Kidney tubule cell (primary cell): Measurements from ENCODE around the gene LPIN2.
"Not testable (repeated sequence)": the region's sequence is repeated elsewhere in the genome, so short reads cannot be mapped to it uniquely, and the experiment has no call there.

Source experiments
- DNase-seq: peaks from one replicate; pipeline ENCODE4 v3.0.0-alpha.2; 2018; ENCODE audit warnings: low spot score

LPIN2 gene

DNA sequence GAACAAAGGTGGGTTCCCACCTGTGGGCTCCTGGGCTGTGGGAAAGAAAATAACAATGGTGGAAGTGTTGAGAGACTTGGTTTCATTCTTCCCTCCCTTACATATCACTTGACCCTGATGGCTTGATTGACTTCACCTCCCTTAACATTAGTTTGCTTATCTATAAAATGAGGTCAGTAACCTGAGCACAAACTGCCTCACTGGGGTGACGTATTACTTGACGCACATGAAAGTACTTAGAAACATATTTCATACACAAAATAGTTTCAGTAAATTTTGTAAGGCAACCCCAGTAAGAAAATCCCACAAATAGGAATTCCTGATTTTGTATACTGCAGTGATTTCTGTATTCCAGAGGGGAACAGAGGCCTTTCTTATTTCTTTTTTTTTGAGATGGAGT is 29.4 kb upstream of the LPIN2 start:
- no peak for DNase-seq

DNA sequence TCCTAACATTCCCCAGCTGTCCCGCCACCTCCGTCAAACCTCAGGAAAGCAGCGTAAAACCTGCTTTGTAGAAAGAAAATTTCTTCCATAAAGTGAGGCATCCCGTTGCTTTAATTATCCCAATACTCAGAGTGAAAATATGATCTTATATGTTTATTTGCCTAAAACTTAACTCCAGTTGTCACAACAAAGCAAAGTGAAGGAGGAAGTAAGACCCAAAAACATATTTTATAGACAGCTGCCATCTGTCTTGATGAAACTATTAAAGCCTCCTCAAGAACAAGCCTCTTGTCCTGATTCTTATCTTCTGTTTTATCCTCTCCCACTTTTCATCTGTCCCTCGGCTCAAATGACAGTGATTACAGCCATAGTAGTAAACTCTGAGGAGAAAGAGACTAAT is 28.9 kb upstream of the LPIN2 start:
- DNase-seq: no peak

DNA sequence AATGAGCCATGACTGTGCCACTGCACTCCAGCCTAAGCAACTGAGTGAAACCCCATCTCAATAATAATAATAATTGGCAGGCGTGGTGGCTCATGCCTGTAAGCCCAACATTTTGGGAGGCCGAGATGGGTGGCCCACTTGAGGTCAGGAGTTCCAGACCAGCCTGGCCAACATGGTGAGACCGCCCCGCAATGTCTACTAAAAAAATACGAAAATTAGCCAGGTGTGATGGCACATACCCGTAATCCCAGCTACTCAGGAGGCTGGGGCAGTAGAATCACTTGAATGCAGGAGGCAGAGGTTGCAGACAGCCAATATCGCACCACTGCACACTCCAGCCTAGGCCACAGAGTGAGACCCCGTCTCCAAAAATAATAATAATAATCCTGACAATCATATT is 27.9 kb upstream of the LPIN2 start:
- DNase-seq: no peak

DNA sequence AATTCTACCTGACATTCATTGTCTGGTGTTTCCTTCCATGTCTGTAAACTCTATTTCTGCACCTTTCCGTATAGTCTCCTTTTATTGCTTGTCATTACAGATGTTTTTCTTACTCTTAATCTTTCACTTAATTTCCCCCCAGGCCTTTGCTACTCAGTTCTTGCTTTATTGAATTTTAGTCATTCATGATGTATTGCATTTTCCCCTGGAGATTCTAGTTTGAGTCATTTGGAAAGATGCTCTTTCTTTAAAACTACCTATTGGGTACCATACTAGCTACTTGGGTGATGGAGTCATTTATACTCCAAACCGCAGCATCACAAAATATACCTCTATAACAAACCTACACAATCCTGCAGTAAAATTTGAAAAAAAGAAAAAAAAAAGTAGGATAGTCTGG is 27.2 kb upstream of the LPIN2 start:
- DNase-seq: no peak

DNA sequence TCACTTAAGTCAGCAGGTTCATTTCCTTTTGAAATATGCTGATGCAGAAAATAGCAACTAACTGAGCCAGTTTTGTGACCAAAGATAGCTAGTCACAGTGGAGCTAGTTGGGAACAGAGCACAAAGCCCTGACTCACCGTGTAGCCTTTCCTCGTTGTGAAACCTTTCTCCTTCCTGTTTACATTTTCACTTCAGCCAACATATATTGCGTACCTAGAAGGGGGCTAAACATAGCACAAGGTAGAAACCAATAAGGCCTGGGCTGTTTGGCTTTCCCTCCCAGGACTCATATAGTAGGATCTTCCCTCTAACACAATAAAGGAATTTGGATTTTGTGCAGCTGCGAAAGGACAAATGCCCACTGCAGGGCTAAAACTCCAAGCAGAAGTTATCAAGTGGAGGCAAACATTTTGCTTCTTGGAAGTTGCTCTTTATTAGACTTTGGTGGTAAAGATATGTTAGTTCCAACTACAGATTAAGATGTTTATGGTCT is 24.5 kb upstream of the LPIN2 start:
- DNase-seq: peak; percentile 74

DNA sequence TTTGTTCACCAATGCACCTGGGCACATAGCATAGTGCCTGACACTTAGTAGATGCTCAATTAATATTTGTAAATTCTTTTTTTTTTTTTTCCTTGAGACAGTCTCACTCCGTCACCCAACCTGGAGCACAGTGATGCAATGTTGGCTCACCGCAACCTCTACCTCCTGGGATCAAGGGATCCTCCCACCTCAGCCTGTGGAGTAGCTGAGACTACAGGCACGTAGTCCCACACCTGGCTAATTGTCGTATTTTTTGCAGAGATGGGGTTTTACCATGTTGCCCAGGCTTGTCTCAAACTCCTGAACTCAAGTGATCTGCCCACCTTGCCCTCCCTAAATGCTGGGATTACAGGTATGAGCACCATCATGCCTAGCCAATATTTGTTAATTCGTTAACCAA is 23.2 kb upstream of the LPIN2 start:
- no peak for DNase-seq

DNA sequence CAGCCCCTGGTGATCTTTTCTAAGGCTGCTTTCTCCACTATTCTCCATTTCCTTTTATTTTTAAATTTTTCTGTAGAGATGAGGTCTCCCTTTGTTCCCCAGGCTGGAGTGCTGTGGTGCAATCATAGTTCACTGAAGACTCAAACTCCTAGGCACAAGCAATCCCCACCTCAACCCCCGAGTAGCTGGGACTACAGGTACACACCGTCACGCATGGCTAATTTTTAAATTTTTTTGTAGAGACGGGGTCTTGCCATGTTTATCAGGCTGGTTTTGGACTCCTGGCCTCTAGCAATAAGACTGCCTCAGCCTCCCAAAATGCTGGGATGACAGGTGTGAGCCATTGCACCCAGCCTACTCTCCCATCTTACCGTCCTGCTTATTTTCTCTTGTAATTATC is 22.7 kb upstream of the LPIN2 start:
- no peak for DNase-seq

DNA sequence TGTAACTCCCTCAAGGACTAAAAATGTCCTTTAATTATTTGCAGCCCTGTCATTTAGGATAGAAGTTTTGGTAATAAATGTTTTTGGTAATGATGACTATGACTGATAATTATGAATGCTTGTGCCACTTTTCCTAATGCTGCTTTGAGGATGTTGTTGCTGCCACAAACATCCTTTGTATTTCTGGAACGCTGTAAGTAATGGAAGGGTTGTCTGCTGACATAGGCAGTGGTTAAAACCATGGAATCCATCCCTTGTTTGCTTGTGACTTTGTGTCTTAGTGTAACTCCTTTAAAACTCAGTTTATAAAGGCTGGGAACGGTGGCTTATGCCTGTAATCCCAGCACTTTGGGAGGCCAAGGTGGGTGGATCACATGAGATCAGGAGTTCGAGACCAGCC is 19.8 kb upstream of the LPIN2 start:
- DNase-seq: no peak

DNA sequence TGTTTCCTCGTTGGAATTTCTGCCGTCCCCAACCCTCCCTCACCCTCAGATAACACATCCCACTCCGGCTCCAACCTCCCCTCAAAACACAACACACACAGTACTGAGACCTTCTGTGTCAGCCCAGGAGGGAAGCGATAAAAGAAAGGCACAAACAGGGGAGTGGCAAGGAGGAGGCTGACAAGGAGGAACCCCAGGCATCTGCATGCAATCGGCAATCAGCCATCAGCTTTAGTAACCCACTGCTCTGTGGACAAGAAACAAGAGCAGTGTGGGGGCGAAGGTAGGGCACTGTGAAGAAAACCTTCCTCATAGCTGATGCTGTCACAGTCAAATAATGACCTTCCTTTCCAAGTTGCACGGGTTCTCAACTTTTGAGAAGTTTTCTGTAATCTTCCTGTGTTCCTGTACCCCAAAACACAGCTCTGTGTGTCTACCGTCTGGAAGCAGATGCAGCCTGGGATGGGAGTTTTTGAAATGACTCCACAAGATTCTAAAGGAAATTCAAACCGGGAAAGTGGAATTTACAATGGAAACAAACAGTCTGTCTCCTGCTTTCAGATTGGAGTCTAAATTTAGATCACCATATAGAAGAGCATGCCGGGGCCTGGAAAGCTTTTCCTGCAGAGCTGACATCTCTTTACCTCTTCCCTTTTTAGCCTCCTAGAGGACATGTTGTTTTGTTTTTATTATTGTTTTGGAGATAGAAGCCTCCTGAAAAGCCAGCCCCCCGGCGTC is 16.4 kb upstream of the LPIN2 start:
- no peak for DNase-seq

DNA sequence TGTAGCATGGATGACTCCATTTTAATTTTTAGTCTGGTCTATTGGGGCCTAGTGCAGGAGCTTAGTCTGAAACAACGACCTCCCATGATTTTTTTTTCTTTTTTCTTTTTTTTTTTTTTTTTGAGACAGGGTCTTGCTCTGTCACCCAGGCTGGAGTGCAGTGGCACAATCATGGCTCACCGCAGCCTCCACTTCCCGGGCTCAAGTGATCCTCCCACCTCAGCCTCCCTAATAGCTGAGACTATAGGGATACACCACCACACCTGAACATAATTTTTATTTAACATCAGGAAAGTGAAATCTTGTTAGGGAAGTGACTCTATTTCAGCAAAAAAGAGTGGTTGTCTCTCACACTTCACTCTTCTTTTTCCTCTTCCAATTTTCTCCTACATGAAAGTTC is 15.2 kb upstream of the LPIN2 start:
- DNase-seq: not testable (repeated sequence)

DNA sequence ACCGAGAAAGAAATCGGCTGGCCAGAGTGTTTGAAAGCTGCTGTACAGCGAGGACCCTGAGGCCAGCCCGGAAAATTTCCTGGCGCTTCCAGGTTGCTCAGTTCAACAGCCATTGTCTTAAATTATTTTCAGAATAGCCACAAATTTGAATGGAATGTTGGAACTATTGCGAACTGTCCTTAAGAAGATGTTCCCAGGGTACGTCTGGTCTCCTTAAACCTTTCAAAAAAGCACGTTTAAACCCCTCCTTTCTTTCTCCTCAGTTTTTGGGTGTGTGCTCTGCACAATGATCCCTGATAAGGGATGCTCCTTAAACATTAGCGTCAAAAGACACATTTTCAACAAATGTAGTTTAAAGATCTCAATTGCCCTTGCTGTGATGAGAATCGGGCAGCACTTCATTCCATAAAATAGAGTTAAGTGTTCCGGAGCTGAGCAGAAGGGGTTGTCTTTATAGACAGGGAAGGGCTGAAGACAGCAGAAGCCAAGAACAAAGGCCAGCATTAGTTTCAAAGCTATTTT is 14.5 kb upstream of the LPIN2 start:
- DNase-seq: no peak

DNA sequence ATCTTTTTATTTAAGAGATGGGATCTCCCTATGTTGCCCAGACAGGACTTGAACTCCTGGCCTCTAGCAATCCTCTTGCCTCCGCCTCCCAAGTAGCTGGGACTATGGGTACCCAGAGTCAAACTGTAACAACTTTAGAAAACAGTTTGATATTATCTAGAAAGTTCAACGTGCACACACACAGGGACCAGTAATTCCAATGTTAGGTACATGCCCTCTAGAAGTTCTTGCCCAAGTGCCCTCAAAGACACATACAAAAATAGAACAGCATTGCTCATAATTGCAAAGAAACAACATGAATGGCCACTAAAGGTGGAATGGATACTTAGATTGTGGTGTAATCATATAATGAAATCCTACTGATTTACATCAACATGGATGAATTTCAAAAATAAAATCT is 12.6 kb upstream of the LPIN2 start:
- DNase-seq: no peak

DNA sequence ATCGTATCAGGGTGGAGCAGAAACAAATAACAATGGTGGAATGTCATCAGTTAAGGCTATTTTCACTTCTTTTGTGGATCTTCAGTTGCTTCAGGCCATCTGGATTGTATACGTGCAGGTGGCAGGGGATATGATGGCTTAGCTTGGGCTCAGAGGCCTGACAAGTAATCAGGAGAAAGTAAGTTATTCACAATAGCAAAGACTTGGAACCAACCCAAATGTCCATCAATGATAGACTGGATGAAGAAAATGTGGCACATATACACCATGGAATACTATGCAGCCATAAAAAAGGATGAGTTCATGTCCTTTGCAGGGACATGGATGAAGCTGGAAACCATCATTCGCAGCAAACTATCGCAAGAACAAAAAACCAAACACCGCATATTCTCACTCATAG is 10.7 kb upstream of the LPIN2 start:
- not testable (repeated sequence) for DNase-seq

DNA sequence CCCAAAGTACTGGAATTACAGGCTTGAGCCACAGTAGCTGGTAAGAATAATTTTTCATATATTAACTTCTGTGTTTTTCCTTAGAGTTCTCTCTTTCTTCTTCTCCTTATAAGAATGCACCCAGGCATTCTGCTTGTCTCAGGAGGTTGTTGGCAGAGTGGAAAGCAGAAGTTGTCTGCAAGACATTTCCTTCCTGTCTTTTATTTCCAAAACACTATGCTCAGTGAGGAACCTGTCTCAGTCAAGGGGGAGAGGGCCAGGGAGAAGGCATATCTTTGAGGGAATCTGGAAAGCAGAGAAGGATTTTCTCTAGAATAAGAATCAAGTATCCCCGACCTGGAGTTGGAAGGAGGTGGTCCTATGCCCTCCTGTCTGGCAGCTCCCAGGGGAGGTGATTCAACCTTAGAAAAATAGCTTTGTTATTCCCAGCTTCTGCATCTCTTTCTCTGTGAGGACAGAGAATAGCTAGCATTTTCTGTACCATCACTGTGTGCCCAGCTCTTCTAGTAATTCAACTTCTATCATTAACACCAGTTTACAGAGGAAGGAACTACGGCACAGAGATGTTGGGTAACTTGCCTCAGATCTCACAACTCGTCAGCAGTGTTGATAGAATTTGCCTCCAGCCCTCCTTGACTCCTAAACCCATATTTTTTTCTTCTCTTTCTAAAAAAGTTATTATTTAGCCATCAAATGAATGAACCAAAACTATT is 3.8 kb upstream of the LPIN2 start:
- no peak for DNase-seq

DNA sequence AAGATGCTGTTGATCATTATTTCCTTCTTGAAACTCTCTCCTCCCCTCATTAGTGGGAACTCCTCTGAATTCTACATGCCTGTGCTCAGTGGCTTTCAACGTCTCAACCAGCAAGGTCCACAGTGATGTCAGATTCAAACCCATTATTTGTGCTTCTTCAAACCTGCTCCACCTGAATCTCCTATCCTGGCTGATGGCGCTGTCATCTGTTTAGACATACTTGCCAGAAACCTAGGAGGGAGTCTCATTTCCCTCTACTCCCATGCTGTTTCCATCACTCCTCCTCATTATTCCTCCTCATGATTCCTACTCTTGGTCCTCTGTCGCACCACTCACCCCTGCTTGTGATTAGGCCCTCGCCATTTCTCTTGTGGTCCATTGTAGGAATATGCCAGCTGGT is 2.9 kb upstream of the LPIN2 start:
- DNase-seq: no peak

DNA sequence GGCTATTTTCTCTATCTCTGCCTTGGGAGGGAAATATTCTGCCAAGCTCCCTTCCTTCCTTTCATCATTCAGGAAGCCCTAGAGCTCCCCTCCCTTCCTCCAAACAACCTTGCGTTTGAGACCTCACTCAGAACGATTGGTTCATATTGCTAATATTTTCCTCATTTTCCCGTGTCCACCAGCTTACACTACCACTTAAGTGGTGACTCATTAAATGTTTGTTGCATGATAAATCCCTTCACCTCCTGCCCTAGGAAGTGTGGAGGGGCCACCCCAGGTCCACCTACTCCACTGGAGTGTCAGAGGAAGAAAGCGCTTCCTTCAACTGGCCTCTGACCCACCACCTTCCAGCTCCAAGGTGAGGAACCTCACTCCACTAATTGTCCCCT is 2.3 kb upstream of the LPIN2 start:
- peak; percentile 88 for DNase-seq

DNA sequence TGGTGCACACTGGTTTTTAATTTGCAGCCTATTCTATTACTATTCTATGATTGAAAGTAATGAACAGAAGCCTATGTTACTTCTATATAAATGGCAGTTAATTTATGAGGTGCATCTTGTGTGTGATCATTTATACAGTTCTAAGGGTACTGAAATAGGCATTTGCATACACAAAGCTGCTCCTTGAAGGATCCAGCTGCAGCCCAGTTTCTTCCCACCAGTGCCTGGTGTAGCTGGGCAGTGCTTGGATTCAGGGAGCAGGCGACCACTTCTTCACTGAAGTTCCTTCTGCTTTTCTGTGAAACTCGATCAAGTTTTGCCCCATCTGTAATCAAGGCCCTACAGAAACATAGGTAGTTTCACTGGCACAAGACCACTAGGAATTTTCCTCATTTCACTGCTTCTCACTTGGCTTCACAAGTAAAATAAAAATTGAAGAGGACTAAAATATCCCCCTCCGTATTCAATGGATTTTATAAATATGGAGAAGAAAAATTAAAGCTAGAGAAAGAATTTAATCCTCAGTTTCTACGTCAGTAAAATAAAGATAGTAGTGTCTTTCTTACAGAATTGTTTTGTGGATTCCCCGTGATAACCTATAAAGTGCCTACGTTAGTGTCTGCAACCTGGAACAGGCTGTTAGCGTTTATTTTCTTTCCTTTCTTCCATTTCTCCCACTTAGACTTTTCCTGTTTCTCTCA is 1.7 kb upstream of the LPIN2 start:
- DNase-seq: no peak

DNA sequence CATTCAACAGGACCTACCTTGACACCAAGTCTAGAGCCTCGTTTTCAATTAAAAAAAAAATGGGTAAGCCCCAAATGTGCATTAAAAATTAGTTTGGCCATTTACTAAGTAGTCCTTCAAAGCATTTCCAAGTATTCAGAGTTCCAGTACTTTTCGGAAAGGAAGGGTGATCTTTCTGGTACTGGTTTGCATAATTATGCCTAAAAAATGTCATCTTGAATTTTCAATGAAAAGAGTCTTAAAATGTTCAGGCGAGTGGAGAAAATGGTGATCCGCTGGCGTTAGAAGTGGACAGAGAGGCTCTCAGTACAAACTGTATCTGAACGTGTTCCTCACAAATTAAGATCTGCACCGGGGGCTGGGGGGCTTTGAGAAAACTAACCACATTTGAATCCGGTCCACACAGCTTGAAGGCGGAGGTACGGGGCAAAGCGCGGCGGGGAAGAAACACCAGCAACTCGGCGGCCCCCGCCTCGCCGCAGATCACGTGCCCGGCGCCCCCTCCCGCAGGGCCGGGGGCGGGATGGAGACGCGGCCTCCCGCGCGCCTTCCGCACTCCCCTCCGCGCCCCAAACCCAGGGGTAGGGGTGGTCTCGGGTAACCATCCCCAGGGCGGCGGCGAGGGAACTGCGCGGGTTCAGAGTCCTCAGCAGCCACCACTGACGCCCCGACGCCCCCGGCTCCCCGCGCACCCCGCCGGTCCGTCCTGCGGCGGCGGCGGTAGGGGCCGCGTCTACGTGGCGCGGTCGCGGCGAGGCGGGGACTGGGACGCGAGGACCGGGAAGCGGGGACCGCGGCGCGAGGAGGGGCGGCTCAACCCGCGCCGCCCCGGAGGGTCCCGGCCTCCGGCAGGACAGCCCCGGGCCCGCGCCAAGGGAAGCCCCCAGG is 564 bp downstream of the LPIN2 start:
- DNase-seq: peak; percentile 9

DNA sequence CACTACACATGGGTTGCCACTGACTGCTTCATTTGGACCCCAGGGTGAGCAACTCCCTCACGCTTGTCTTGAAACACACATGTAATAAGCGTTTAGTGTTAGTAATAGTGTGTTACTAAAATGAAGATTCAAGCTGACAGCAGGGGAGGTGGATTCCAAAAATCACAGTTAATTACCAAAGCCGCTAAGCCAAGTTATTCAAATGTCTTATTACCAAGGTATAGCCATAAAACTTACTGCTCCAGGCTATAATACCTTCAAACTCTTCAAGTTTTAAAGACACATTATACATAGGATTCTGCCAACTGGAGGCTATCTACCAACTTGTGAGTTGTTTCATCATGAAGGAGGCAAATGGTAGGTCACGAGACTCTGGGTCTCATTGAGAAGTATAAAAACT is 2.9 kb downstream of the LPIN2 start:
- no peak for DNase-seq

DNA sequence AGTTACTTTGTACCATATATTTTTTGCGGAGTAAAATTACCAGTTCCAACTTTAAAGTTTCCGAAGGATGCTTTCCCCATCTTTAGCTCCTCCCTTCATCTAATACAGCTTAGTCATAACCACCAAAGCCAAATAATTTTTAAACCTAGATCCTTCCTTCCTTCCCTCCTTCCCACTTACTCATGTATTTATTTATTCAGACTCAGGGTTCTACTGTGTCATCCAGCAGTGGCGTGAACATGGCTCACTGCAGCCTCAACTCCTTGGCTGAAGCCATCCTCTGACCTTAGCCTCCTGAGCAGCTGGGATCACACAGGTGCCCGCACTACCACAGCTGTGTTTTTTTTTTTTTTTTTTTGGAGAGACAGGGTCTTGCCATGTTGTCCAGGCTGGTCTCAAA is 4.4 kb downstream of the LPIN2 start:
- peak; percentile 72 for DNase-seq

DNA sequence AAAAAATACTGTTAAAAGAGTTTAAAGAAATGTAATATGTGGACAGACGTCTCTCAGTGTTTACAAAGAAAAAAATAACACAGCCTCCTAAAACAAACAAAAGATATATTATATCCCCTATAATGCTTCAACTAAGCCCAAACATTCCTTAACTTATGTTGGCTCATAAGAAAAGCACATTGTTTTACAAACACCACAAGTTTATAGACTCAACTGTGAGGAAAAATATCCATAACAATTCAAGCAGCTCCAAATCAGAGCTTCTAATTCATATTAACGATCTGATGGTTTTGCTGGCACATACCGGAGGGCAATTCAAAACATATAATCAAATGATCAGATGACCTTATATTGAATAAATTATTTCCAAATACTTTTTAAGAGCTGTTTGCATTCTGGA is 5.5 kb downstream of the LPIN2 start:
- no peak for DNase-seq

DNA sequence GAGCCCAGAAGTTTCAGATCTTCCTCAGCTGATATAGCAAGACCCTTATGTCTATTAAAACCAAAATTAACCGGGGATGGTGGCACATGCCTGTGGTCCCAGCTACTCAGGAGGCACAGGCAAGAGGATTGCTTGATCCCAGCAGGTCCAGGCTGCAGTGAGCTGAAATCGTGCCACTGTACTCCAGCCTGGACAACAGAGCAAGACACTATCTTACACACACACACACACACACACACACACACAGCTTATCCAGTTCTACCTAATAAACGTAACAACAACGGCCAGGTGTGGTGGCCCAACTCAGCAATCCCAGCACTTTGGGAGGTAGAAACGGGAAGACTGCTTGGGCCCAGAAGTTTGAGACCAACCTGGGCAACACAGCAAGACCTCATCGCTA is 7.5 kb downstream of the LPIN2 start:
- DNase-seq: no peak
